PFSK-1 (cell line): ENCODE results near the gene GAST.

Experiments used
- POLR2AphosphoS5 ChIP-seq: IDR thresholded peaks from 2 replicates; pipeline ENCODE4 v1.6.1; 2012; ENCODE audit warnings: low read depth, mild to moderate bottlenecking, control low read depth, low read length, moderate library complexity
- TAF1 ChIP-seq: IDR thresholded peaks from 2 replicates; pipeline ENCODE4 v1.6.1; 2012; ENCODE audit warnings: low read length, control low read depth, borderline replicate concordance; ENCODE audit not compliant: insufficient read depth
- TF ChIP-seq, protein P1 (sequence below), 2 experiments: IDR thresholded peaks; 2 replicates each; pipeline versions ENCODE4 v1.6.1 to v1.8.0; 2011 to 2012; ENCODE audit warnings: low read depth in 2 of 2, low read length in 2 of 2, control low read depth in 1 of 2, inconsistent platforms in 1 of 2, mild to moderate bottlenecking in 1 of 2, moderate library complexity in 1 of 2; ENCODE audit not compliant: insufficient read depth in 1 of 2

- no peak for TF ChIP-seq POLR2AphosphoS5
- TF ChIP-seq TAF1, result no peak
- TF ChIP-seq, protein P1, sequence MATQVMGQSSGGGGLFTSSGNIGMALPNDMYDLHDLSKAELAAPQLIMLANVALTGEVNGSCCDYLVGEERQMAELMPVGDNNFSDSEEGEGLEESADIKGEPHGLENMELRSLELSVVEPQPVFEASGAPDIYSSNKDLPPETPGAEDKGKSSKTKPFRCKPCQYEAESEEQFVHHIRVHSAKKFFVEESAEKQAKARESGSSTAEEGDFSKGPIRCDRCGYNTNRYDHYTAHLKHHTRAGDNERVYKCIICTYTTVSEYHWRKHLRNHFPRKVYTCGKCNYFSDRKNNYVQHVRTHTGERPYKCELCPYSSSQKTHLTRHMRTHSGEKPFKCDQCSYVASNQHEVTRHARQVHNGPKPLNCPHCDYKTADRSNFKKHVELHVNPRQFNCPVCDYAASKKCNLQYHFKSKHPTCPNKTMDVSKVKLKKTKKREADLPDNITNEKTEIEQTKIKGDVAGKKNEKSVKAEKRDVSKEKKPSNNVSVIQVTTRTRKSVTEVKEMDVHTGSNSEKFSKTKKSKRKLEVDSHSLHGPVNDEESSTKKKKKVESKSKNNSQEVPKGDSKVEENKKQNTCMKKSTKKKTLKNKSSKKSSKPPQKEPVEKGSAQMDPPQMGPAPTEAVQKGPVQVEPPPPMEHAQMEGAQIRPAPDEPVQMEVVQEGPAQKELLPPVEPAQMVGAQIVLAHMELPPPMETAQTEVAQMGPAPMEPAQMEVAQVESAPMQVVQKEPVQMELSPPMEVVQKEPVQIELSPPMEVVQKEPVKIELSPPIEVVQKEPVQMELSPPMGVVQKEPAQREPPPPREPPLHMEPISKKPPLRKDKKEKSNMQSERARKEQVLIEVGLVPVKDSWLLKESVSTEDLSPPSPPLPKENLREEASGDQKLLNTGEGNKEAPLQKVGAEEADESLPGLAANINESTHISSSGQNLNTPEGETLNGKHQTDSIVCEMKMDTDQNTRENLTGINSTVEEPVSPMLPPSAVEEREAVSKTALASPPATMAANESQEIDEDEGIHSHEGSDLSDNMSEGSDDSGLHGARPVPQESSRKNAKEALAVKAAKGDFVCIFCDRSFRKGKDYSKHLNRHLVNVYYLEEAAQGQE (IDR thresholded peaks at IDR 0.05; ENCODE audit: insufficient read depth in 1 of 2, low read depth in 2 of 2, low read length in 2 of 2), result no peak
These were observed 29.5 kb upstream of the GAST start for GRCh38 chr17:41682631-41683030.
